GM19099 (cell line): Measurements from ENCODE around the gene HIVEP3.

Experiments used
- POLR2A ChIP-seq: IDR thresholded peaks from 3 replicates; pipeline ENCODE4 v1.6.1; 2011; ENCODE audit warnings: low read depth; ENCODE audit not compliant: insufficient read length; ENCODE audit errors: extremely low read depth

The HIVEP3 gene

DNA sequence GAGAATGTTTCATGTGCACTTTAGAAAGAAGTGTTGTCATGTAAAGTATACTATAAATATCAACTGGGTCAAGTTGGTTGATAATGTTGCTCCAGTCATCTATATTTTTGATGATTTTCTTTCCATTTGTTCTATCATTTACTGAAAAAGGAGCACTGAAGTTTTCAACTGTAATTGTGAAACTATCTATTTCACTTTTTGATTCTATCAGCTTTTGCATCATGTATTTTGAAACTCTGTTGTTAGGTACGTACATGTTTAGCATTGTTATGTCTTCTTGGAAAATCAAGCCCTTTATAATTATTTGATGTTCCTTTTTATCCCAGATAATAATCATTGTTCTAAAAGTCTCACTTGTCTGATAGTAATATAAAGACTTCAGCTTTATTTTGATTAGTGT lies 14.4 kb upstream of the HIVEP3 start:
- no peak for TF ChIP-seq POLR2A

DNA sequence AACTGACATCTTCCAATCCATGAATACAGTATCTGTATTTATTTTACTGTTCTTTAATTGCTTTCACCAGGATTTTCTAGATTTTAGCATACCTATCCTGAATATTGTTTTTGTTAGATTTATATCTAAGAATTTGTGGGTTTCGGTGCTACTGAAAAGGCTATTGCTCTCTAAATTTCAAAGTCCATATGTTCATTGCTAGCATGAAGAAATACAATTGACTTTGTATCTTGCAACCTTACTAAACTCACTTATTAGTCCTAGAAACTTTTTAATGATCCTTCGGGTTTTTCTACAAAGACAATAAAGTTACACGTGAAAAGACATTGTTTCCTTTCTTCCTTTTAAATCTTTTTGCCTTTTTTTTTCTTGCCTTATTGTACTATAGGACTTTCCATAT lies 12.9 kb upstream of the HIVEP3 start:
- TF ChIP-seq POLR2A, result no peak

GRCh38 chr1:41927118-41927517 lies 8.4 kb upstream of the HIVEP3 start:
- no peak for TF ChIP-seq POLR2A

- TF ChIP-seq POLR2A, result no peak
These were observed 7.0 kb upstream of the HIVEP3 start for GRCh38 chr1:41925712-41926111.

DNA sequence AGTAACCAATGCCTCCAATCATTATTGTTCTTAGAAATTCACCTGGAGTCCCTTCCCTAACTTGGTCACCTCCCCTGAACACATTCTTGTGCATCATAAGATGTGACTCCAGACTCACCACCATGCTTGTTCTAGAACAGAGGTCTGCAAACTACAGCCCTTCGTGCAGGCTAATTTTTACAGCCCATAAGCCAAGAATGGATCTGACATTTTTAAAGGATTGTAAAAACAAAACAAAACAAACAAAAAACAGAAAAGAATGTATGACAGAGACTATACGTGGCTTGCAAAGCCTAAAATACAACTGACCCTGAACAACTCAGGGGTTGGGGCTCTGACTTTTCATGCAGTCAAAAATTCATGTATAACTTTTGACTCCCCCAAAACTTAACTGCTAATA lies 6.2 kb upstream of the HIVEP3 start:
- no peak for TF ChIP-seq POLR2A

DNA sequence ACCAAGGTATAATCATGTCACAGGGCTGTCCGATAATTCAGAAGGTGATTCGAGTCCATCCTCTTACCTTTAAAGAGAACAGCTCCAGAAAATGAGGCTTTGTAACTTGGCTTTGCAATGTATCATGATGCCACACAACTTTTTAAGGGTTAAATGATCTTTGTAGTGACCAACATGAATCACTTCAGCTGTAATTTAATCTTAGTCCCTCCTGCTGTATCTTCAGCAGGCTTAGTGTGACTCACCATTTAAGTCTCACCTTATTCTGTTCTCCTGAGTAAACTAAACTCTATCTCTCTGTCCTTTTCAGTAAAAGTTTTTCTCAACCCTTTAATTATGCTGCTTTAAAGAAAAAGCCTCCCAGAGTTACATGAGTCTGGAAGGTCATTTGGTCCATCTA lies 1.9 kb upstream of the HIVEP3 start:
- no peak for TF ChIP-seq POLR2A

GRCh38 chr1:41919764-41920397 lies 1.2 kb upstream of the HIVEP3 start:
- peak; percentile 63 for TF ChIP-seq POLR2A

- no peak for TF ChIP-seq POLR2A
These were observed 409 bp upstream of the HIVEP3 start for GRCh38 chr1:41919131-41919530.

GRCh38 chr1:41917835-41918449 lies 780 bp downstream of the HIVEP3 start:
- no peak for TF ChIP-seq POLR2A

DNA sequence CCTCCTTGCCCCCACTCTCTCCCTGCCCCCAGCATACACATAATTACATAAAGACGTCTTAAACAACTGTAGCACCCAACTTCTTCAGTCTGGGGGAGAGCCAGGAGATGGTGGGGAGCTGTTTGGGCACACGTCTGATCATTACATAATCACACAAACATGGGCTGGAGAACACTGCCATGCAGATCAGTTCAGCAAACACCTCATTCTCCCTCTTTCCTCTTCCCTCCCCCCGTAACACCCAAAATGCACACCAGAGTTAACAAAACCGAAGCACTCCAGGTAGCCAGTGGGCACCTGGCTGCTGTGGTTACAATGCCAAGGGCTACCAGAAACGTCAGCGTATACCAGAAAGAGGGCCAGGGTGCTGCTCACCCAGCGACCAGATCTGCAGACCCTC lies 1.6 kb downstream of the HIVEP3 start:
- TF ChIP-seq POLR2A, result no peak

GRCh38 chr1:41915786-41916571 lies 2.7 kb downstream of the HIVEP3 start:
- no peak for TF ChIP-seq POLR2A

DNA sequence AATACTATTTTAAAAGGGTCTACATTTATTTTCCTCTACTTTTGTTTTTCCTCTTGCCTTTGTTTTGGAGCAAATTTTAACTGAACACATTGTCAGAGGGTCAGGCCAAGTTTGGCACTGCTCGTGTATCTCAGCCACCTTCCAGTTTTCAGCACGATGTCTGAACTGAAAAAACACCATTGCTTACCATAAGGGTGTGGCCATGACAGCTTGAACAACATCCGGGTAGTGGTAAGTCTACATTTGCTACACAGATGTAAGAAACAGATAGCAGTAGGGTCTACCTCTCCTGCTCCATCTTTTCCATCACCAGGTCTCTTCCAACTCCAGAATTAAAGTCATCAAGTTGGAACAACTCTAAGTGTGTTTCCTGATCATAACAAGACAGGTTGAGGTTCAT lies 4.2 kb downstream of the HIVEP3 start:
- no peak for TF ChIP-seq POLR2A

GRCh38 chr1:41913014-41913413 lies 5.7 kb downstream of the HIVEP3 start:
- no peak for TF ChIP-seq POLR2A

DNA sequence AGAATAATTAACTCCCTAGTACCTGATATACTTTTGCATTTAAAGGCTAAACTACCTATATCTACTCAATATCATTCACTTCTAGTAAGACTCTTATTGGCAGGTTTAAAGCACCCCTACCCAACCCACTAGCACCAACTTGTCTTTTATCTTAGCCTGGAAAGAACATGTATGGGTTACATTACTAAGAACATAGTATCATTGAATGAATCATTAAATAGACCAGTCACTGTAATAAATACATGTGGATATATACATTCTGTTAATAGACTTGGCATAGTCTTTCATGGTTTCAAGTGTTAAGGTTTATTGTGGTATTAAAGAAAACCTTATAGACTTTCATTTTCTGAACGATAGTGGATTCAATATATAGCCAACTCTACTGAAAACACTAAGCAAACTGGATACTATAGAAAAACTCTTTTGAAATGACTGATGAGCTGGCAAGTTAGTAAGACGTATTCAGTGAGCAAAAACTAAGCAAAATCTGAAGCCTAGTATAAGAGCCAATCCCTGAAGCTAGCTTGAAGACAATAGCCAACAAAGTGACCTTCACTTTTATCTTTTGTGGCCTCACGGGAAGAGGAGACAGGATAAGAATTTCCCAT lies 10.3 kb downstream of the HIVEP3 start:
- no peak for TF ChIP-seq POLR2A

DNA sequence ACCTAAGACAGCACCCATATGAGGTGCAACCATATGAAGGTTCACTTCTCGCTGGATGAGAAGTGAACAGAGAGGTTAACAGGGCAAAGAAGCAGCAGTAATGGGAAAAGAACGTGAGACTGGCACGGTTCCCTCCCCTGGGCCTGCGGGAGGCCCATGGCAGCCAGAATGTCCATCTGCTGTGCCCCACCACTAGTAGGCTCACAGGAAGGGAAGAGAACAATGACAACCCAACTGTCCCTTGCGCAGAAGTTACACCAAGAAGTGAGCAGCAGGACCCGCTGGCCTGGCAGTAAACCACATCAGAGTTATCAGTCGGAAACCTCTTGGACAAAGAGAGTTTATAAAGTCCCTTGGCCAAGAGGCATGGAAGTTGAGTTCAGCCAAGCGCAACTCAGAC lies 11.3 kb downstream of the HIVEP3 start:
- TF ChIP-seq POLR2A, result no peak

DNA sequence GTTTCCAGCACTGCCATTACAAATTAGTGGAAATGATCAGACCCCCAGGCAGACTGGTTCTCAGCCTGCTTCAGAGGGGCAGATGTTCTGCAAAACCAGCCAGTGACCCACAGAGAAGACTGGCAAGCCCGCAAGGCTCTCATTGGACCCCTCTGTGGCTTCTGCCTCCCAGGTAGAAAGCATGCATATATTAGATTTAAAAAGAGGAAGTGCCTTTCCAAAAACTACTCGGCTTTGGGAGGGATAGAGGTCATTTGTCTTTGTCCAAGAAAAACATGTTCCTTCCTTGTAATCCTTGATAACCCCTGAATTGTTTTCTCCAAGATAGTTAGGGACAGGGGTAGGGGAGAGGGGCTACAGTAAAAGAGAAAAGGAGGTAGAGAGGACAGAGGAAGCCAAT lies 11.8 kb downstream of the HIVEP3 start:
- TF ChIP-seq POLR2A, result no peak
